Right lobe of liver (tissue), 6 donors: ENCODE data around the gene ADGRG4. TPM values are rescaled to one million over a fixed set of nuclear protein-coding genes. Genes with fewer than 3 reads are reported as not detected.

Experiments
- ATAC-seq, 4 donors: fragments of 200-7000 bp; cut with Tn5 transposase; one replicate each; pipeline ENCODE4 v1.9.1; 2020; ENCODE audit warnings: mild to moderate bottlenecking in 4 of 4, moderate library complexity in 4 of 4
- DNase-seq, 3 donors: peaks; one replicate each; pipeline ENCODE4 v3.0.0-alpha.2; 2020
- H3K27ac ChIP-seq, 3 donors: fragments of 200-600 bp; one replicate each; pipeline ENCODE4 v1.8.0; 2022
- H3K27me3 ChIP-seq, 2 donors: fragments of 200-600 bp; one replicate each; pipeline ENCODE4 v1.8.0; 2022
- H3K36me3 ChIP-seq, 4 donors: fragments of 200-600 bp; sonication (generic) in 1 of 4; one replicate each; pipeline versions ENCODE4 v1.5.1 to v1.8.0; 2017 to 2022; ENCODE audit warnings: control low read depth in 1 of 4
- H3K4me1 ChIP-seq, 4 donors: fragments of 200-600 bp; sonication (generic) in 1 of 4; one replicate each; pipeline versions ENCODE4 v1.5.1 to v1.8.0; 2017 to 2022; ENCODE audit warnings: control low read depth in 1 of 4
- H3K4me3 ChIP-seq, 3 donors: fragments of 200-600 bp; one replicate each; pipeline ENCODE4 v1.8.0; 2022
- H3K9me3 ChIP-seq, 4 donors: fragments of 200-600 bp; sonication (generic) in 1 of 4; one replicate each; pipeline versions ENCODE4 v1.5.1 to v1.8.0; 2017 to 2022; ENCODE audit warnings: control low read depth in 1 of 4
- CTCF ChIP-seq, 4 donors: fragments of 200-600 bp in 3 of 4; fragments of 450-650 bp in 1 of 4; IDR thresholded peaks; one replicate each; pipeline versions ENCODE4 v1.5.1 to v1.8.0; 2016 to 2022; ENCODE audit warnings: antibody characterized with exemption in 4 of 4, mild to moderate bottlenecking in 2 of 4
- POLR2A ChIP-seq: fragments of 450-650 bp; IDR thresholded peaks from one replicate; pipeline ENCODE4 v1.6.1; 2017; ENCODE audit warnings: antibody characterized with exemption, mild to moderate bottlenecking
- WGBS: methylation state at CpG from one replicate; pipeline ENCODE4 v1.1.6; 2018; ENCODE audit warnings: low coverage, low lambda C conversion rate; ENCODE audit not compliant: insufficient coverage; ENCODE audit errors: missing lambda C conversion rate; 5-methylcytosine and 5-hydroxymethylcytosine counted together
- intact Hi-C, 2 donors: fragments of 100-400 bp; cut with DNase I; formaldehyde crosslinking; loops; one replicate each; pipeline versions ENCODE4 v1.11.2 to v1.14.1; 2022
- total RNA-seq, 6 experiments: library from RNA; depleted of rRNA in 2 of 6; stranded (reverse); fragments of >200 nt in 2 of 6; fragmentation: NEBNext Ultra II Directional in 3 of 6; extraction: Animal tissue kit (Norgen Biotek cat#: 25700) in 3 of 6; gene quantifications; one replicate each; pipeline versions ENCODE4 v1.1.0 to v1.2.4, GENCODE V29; 2016 to 2023
- donor health status: DM: no; HTN: yes; CAD: no.
- donor health status: DM: no; HTN: no; CAD: no.
- donor health status: DM: no; HTN: no; CAD: no.
- donor health status: DM: no; HTN: yes; CAD: no.
- donor health status: DM: no; HTN: yes; CAD: no.

Gene ADGRG4
- total RNA-seq, 6 experiments from 2014 or later = 0.04 to 0.09 TPM; not detected in 4

DNA sequence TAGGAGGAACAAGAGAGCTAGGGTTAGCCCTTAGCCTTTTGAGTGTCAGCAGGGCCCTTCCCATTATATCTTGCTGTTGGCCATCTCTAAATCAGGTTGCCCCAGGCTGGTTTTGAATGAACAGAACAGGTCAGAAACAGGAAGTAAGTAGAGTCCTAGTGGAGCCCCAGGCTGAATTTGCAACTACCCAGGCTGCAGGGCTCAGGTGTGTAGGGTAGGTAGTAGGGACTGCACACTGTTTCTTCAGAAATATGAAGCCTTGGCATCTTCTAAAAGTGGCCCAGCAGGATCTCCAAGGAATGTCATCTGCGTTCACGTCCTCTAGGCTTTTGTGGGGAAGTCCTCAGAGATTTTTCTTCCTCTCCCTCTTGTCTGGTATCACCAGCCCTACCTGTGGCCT lies 90.2 kb downstream of the ADGRG4 start:
- Histone ChIP-seq H3K4me1 (no peaks in the 10 kb centered on the region), H3K9me3 (no peaks in the 10 kb centered on the region), H3K4me3 (no peak overlapping the region), H3K27ac (no peak overlapping the region), H3K36me3 (no peaks in the 10 kb centered on the region), H3K27me3 (no peaks in the 10 kb centered on the region)
- no peak for ATAC-seq
- WGBS = 80% methylated on average over 1 of the region's 2 CpGs
- DNase-seq = no peak
- TF ChIP-seq CTCF (IDR thresholded peaks at IDR 0.05) (no peak), POLR2A (no peak)
- intact Hi-C loops = no loop called here

- Histone ChIP-seq H3K27ac (no peak overlapping the region), H3K36me3 (no peaks in the 10 kb centered on the region), H3K4me3 (no peak overlapping the region), H3K4me1 (no peaks in the 10 kb centered on the region), H3K9me3 (no peaks in the 10 kb centered on the region), H3K27me3 (no peaks in the 10 kb centered on the region)
- ATAC-seq (no peak), DNase-seq (no peak)
- intact Hi-C loops = no loop called here
- TF ChIP-seq POLR2A (no peak), CTCF (IDR thresholded peaks at IDR 0.05) (no peak)
- WGBS = 24% methylated on average over 3 of the region's 3 CpGs
Observed at GRCh38 chrX:136395271-136395670, 94.5 kb downstream of the ADGRG4 start.

GRCh38 chrX:136397001-136397400 lies 96.2 kb downstream of the ADGRG4 start:
- no peaks in the 10 kb centered on the region for H3K36me3 ChIP-seq
- no peaks in the 10 kb centered on the region for H3K4me1 ChIP-seq
- no peak for TF ChIP-seq CTCF (IDR thresholded peaks at IDR 0.05)
- TF ChIP-seq POLR2A = no peak
- ATAC-seq (peak in 2 of 4 donors; percentile 17 to 59), DNase-seq (no peak)
- no peaks in the 10 kb centered on the region for H3K27me3 ChIP-seq
- no peaks in the 10 kb centered on the region for H3K9me3 ChIP-seq
- intact Hi-C loops = no loop called here
- no peak overlapping the region for H3K27ac ChIP-seq
- H3K4me3 ChIP-seq = no peak overlapping the region
- 67% methylated on average over 4 of the region's 4 CpGs for whole genome bisulfite sequencing

GRCh38 chrX:136405126-136405525 lies 104.4 kb downstream of the ADGRG4 start:
- H3K4me3 ChIP-seq = no peak overlapping the region
- no peaks in the 10 kb centered on the region for H3K4me1 ChIP-seq
- H3K9me3 ChIP-seq = no peaks in the 10 kb centered on the region
- intact Hi-C loops = no loop called here
- no peak overlapping the region for H3K27ac ChIP-seq
- no peaks in the 10 kb centered on the region for H3K27me3 ChIP-seq
- no peak for TF ChIP-seq POLR2A
- TF ChIP-seq CTCF (IDR thresholded peaks at IDR 0.05) = no peak
- ATAC-seq = no peak
- H3K36me3 ChIP-seq = no peaks in the 10 kb centered on the region
- no peak for DNase-seq
- 49% methylated on average over 8 of the region's 8 CpGs for WGBS

GRCh38 chrX:136417806-136418205 lies 117.0 kb downstream of the ADGRG4 start:
- no peaks in the 10 kb centered on the region for H3K9me3 ChIP-seq
- intact Hi-C loops = no loop called here
- H3K27me3 ChIP-seq = no peaks in the 10 kb centered on the region
- WGBS = 45% methylated on average over 2 of the region's 2 CpGs
- no peak for TF ChIP-seq CTCF (IDR thresholded peaks at IDR 0.05)
- TF ChIP-seq POLR2A = no peak
- no peak overlapping the region for H3K4me3 ChIP-seq
- no peaks in the 10 kb centered on the region for H3K36me3 ChIP-seq
- DNase-seq (no peak), ATAC-seq (no peak)
- H3K4me1 ChIP-seq = no peaks in the 10 kb centered on the region
- H3K27ac ChIP-seq = no peak overlapping the region
